NOMO-1 treated with DMSO at 0.1 percent for 48 hours (cell line): ENCODE results near the gene ANKMY1.

Experiments used
- DNase-seq: peaks from one replicate; lab custom pipeline; 2025; ENCODE audit not compliant: unreplicated experiment; lab: John Stamatoyannopoulos, UW

ANKMY1 gene

GRCh38 chr2:240478346-240479110, 79.3 kb downstream of the ANKMY1 start:
- no peak for DNase-seq

GRCh38 chr2:240477916-240478315, 79.9 kb downstream of the ANKMY1 start:
- DNase-seq = no peak

GRCh38 chr2:240473211-240473610, 84.6 kb downstream of the ANKMY1 start:
- DNase-seq = no peak

- DNase-seq = no peak
Observed at GRCh38 chr2:240472078-240472790, 85.6 kb downstream of the ANKMY1 start.

- DNase-seq = no peak
Observed at GRCh38 chr2:240469740-240470139, 88.0 kb downstream of the ANKMY1 start.

- DNase-seq = no peak
Observed at GRCh38 chr2:240469239-240469636, 88.5 kb downstream of the ANKMY1 start.

- DNase-seq = no peak
Observed at GRCh38 chr2:240468303-240469238, 89.2 kb downstream of the ANKMY1 start.

- DNase-seq = no peak
Observed at GRCh38 chr2:240467659-240468302, 90.0 kb downstream of the ANKMY1 start.

GRCh38 chr2:240467149-240467642, 90.6 kb downstream of the ANKMY1 start:
- DNase-seq = no peak

GRCh38 chr2:240466579-240467148, 91.1 kb downstream of the ANKMY1 start:
- DNase-seq = no peak

GRCh38 chr2:240465765-240466578, 91.8 kb downstream of the ANKMY1 start:
- DNase-seq = no peak

GRCh38 chr2:240465268-240465764, 92.5 kb downstream of the ANKMY1 start:
- DNase-seq = no peak

- no peak for DNase-seq
Observed at GRCh38 chr2:240464514-240465241, 93.1 kb downstream of the ANKMY1 start.

GRCh38 chr2:240463866-240464481, 93.8 kb downstream of the ANKMY1 start:
- DNase-seq = no peak

GRCh38 chr2:240463274-240463865, 94.4 kb downstream of the ANKMY1 start:
- no peak for DNase-seq

GRCh38 chr2:240462707-240463273, 95.0 kb downstream of the ANKMY1 start:
- no peak for DNase-seq

- DNase-seq = no peak
Observed at GRCh38 chr2:240462073-240462706, 95.6 kb downstream of the ANKMY1 start.
